Choroid plexus epithelial cell (primary cell): ENCODE results near the gene CCDC73.
"Not testable (repeated sequence)": the region's sequence is repeated elsewhere in the genome, so short reads cannot be mapped to it uniquely, and the experiment has no call there.

Experiments
- DNase-seq: peaks from one replicate; pipeline ENCODE4 v3.0.0-alpha.2; 2010; ENCODE audit warnings: low read depth
- H3K4me3 ChIP-seq: 2 replicates; pipeline ENCODE4 v1.5.1; 2011; ENCODE audit warnings: low read depth, mild to moderate bottlenecking, control low read depth, low read length, moderate library complexity
- TF ChIP-seq, protein P1 (sequence below): conservative IDR thresholded peaks from 2 replicates; pipeline ENCODE4 v1.5.1; 2011; ENCODE audit warnings: low read depth, mild to moderate bottlenecking, control low read depth, inconsistent platforms, low read length, moderate library complexity

The CCDC73 gene

GRCh38 chr11:32781721-32782120 lies 12.7 kb downstream of the CCDC73 start:
- no peak overlapping the region for H3K4me3 ChIP-seq
- TF ChIP-seq, protein P1, sequence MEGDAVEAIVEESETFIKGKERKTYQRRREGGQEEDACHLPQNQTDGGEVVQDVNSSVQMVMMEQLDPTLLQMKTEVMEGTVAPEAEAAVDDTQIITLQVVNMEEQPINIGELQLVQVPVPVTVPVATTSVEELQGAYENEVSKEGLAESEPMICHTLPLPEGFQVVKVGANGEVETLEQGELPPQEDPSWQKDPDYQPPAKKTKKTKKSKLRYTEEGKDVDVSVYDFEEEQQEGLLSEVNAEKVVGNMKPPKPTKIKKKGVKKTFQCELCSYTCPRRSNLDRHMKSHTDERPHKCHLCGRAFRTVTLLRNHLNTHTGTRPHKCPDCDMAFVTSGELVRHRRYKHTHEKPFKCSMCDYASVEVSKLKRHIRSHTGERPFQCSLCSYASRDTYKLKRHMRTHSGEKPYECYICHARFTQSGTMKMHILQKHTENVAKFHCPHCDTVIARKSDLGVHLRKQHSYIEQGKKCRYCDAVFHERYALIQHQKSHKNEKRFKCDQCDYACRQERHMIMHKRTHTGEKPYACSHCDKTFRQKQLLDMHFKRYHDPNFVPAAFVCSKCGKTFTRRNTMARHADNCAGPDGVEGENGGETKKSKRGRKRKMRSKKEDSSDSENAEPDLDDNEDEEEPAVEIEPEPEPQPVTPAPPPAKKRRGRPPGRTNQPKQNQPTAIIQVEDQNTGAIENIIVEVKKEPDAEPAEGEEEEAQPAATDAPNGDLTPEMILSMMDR: no peak

GRCh38 chr11:32780839-32781238 lies 13.6 kb downstream of the CCDC73 start:
- DNase-seq: not testable (repeated sequence)

More at GRCh38 chr11:32781721-32782120, 12.7 kb downstream of the CCDC73 start:
- no peak for DNase-seq

DNA sequence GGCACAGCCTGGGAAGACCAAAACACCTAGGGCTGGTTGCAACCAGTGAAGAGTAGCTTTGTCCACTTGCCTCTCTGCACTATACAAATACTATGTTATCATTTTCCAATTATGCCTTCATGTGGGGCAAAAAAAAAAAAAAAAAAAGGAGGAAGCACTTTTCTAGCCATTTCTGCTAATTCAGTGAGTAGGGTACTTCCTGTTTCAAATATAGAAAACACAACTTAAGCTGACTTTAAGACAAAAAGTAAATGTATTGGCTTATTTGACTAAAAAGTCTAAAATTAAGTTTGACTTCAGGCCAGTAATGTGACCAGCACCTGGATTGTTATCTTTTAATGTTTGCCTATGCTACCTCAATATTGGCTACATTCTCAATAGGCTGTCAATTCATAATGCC lies 15.3 kb downstream of the CCDC73 start:
- H3K4me3 ChIP-seq: no peak overlapping the region
- TF ChIP-seq, protein P1: no peak
- DNase-seq: no peak

More at GRCh38 chr11:32780839-32781238, 13.6 kb downstream of the CCDC73 start:
- not testable (repeated sequence) for H3K4me3 ChIP-seq

DNA sequence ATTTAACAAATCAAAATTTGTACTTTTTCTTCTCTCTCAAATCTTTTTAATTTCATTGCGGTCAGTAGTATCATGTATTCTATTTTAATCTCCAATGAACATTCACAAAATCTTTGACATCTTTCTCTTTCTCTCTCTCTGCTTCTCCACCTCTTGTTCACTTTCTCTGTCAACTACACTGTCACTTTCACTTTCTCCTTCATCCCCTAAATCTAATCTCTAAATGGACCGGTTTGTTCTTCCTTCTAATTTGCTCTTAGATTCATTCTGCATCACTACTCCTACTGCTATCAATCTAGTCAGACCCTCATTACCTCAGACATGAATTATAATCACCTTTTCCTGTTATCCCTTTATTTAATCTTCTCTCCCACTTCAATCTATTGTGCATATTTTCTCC lies 18.6 kb downstream of the CCDC73 start:
- no peak overlapping the region for H3K4me3 ChIP-seq
- TF ChIP-seq, protein P1: no peak
- DNase-seq: peak; percentile 1

DNA sequence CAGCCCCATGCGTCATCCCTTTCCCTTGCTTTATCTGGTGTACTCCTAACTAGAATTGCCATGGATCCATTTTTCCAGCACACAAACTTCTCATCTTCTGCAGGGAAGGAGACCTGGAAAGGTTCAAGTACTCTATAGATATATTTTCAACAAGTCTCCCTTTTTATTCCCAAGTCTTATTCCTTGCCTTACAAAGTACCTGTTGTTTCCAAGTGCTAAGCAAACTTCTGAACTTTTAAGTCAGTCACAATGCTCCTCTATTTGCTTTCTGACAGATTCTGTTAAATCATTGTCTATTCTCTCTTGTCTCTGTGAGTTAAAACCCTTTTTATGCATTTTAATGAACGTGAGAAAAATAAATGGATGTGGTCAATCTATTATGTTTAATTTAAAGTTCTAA lies 20.4 kb downstream of the CCDC73 start:
- TF ChIP-seq, protein P1: no peak
- H3K4me3 ChIP-seq: no peak overlapping the region
- no peak for DNase-seq

DNA sequence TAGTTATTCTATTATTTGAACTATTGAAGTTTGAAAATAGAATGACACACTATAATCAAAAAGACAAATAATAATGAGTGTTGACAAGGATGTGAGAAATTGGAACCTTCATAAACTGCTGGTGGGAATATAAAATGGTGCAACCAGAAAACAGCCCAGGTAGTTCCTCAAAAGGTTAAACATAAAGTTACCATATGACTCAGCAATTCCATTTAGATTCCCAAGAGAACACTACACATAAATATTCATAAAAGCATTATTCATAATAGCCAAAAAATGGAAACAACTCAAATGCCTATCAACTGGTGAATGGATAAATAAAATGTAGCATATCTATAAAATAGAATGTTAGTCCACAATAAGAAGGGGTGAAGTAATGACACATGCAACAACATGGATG lies 21.7 kb downstream of the CCDC73 start:
- DNase-seq: no peak
- H3K4me3 ChIP-seq: no peak overlapping the region
- TF ChIP-seq, protein P1: no peak

DNA sequence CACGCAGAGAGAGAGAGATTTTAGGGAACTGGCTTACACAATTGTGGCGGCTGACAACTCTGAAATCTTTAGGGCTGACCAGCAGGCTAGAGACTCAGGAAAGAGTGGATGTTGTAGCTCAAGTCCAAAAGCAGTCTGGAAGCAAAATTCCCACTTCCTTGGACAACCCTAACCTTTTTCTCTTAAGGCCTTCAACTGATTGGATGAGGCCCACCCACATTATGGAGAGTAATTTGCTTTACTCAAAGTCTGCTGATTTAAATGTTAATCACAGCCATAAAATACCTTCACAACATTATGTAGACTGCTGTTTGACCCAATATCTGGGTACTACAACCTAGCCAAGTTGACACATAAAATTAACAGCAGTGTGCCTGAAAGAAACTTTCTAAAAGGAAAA lies 32.7 kb downstream of the CCDC73 start:
- H3K4me3 ChIP-seq, DNase-seq: not testable (repeated sequence)

- no peak overlapping the region for H3K4me3 ChIP-seq
- no peak for DNase-seq
- TF ChIP-seq, protein P1: no peak
These were observed 36.2 kb downstream of the CCDC73 start for GRCh38 chr11:32758291-32758690.

- H3K4me3 ChIP-seq, DNase-seq: not testable (repeated sequence)
These were observed 41.3 kb downstream of the CCDC73 start for GRCh38 chr11:32753181-32753580.
